ENCODE data around the gene DOCK10.

DNA sequence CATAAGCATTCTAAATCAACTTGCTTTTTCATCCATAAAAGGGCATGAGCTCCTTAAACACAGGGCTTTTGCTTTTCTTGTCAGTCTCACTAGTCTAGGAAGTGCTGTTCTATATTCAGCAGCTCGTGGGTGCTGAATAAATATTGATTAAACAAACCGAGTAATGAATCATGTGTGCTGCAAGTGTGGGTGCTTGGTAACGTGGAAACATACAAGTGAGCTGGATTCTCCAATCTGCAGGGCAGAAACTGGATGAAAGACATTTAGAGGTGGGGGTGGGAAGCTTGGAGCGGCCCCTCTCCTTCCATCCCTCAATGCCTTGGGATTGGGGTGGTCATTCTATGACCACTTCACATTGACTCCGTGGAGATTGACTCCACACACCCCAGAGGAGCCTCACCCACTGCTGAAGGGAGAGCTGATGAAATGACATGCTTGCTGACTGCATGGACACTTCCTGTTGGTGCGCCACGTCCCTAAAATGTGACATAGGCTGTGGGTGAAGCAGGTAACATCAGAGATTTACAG lies 114.6 kb downstream of the DOCK10 start:
- TF ChIP-seq, protein P1, sequence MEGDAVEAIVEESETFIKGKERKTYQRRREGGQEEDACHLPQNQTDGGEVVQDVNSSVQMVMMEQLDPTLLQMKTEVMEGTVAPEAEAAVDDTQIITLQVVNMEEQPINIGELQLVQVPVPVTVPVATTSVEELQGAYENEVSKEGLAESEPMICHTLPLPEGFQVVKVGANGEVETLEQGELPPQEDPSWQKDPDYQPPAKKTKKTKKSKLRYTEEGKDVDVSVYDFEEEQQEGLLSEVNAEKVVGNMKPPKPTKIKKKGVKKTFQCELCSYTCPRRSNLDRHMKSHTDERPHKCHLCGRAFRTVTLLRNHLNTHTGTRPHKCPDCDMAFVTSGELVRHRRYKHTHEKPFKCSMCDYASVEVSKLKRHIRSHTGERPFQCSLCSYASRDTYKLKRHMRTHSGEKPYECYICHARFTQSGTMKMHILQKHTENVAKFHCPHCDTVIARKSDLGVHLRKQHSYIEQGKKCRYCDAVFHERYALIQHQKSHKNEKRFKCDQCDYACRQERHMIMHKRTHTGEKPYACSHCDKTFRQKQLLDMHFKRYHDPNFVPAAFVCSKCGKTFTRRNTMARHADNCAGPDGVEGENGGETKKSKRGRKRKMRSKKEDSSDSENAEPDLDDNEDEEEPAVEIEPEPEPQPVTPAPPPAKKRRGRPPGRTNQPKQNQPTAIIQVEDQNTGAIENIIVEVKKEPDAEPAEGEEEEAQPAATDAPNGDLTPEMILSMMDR (IDR thresholded peaks at IDR 0.05): no peak
- TF ChIP-seq POLR2A (IDR thresholded peaks at IDR 0.05): no peak

Data from heart left ventricle (tissue), 13 donors.